NK-92 (cell line): Measurements from ENCODE around the gene HIVEP3.

ENCODE experiments used
- DNase-seq: peaks from one replicate; lab custom pipeline; 2025; ENCODE audit not compliant: unreplicated experiment; lab: John Stamatoyannopoulos, UW

The HIVEP3 gene

DNA sequence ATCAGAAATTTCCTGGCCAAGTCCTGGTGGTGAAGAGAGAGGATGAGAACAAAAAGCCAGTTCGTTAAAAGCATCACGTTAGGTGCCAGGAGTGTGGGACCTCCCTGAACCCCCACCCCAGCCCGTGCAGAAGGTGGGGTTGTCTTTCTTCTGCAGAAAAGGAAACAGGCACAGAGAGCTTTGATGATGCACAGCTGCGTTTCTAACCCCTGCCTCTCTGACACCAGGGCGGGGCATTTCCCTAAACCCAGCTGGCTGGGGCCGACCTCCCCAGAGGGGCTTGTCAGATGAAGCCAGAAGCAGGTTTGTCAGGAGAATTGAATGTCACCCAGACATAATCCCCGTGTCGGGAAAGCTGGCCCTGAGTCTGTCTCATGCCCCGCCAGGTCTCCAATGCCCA lies 244.9 kb downstream of the HIVEP3 start:
- no peak for DNase-seq

DNA sequence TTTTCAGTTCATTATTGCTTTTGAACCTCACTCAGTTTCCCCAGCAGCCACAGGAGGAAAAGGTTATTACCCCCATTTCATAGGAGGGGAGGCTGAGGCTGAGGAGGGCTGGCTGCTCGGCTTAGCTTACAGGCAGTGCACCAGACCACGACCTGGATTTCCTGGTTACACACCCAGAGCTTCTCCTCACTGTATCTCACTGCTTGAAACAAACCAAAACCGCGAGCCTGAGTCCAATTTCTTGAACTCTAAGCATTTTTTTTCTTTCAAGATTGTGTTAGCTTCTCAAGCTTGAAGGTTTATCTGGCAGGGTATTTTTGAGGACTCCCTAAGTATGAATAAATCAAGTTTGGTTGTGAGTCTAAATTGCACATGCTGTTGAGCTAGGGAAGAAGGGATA lies 245.3 kb downstream of the HIVEP3 start:
- DNase-seq: no peak

GRCh38 chr1:41672641-41673361 lies 245.9 kb downstream of the HIVEP3 start:
- no peak for DNase-seq

GRCh38 chr1:41672173-41672572 lies 246.5 kb downstream of the HIVEP3 start:
- no peak for DNase-seq

DNA sequence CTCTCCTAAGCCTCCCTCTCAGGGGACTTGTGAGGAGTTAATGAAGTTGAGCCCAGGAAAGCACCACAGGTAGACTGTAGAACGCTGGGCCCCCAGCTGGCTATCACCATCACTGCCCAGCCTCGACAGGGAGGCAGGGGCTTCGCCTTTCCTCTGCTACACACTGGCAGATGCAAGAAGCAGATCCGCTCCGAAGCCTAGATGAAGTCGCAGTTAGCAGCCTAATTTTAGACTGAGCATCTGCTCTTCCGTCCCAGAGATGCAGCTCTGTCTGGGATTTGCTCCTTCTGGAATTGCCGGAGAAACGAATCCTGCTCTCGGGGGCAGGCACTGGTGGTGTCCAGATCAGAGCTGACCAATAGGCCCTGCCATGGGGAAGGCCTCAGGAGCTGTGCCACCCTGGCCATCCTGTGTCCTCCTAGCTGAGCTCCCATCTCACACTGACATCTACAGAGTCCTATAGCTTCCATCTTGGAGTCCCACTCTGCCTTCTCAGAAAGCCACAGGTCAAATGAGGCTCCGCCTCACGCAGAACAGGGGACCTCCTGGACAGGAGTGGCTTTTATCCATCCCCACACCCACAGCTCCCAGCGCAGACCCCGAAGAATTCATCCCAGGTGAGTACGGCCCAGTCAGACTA lies 247.5 kb downstream of the HIVEP3 start:
- no peak for DNase-seq

DNA sequence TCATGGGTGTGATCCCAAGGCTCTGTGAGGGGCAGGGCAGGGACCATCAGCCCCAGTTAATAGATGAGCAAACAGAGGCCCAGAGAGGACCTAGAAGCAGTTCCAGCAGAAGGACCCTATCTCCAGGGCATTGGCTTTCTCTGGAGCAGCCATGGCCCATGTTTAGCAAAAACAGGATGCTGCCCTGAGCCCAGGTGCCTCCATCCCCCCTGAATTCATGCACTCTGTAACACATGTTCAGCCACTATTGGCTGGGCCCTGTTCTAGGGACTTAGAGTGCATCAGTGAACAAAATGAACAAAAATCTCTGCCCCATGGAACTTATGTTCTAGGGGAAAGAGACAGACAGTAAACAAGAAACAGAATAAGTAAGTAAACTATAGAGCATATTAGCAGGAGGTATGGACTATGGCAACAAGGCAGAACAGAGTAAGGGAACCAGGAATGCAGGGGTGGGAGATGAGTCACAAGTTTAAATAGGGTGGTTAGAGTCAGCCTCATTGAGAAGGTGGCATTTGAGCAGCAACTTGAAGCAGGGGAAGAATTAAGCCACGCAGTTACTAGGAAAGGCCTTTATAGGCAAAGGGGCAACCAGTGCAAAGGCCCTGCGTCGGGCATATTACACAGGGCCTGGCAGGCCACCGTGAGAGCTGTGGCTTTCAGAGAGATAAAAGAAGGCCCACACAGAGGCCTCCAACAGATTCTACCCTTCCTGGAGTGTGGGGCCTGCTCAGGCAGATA lies 248.3 kb downstream of the HIVEP3 start:
- DNase-seq: no peak

- DNase-seq: no peak
Observed at GRCh38 chr1:41668967-41669366, 249.8 kb downstream of the HIVEP3 start.

GRCh38 chr1:41668054-41668660 lies 250.6 kb downstream of the HIVEP3 start:
- no peak for DNase-seq

DNA sequence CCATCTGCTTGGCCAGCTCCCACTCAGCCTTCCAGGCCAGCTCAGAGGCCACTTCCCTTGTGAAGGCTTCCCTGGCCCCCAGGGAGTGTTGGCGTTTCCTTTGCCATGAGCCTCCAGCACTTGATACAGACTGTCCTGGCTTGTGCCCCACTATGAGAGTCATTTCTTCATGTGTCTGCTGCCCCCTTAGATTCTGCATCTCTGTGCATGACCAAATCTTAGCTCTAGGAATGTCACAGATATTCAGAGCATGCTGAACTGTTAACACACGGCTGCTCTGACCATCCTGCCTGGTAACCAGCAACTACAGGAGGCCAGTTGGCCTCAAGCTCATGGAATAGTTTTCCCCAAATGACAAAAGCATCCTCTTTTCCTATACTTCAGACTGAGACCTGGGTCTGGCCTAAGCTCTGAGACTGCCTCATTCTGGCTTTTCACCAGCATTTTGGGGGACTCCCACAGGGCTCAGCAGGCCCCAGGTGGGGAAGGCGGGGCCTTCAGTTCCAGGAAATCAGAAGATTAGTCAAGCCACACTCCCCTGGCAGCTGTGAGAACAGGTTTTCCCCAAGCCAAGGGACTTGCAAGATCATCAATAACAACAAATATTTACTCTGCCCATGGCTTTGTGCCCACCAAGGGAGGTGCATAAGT lies 251.6 kb downstream of the HIVEP3 start:
- no peak for DNase-seq

GRCh38 chr1:41665962-41666917 lies 252.5 kb downstream of the HIVEP3 start:
- no peak for DNase-seq

GRCh38 chr1:41664861-41665640 lies 253.7 kb downstream of the HIVEP3 start:
- DNase-seq: no peak

DNA sequence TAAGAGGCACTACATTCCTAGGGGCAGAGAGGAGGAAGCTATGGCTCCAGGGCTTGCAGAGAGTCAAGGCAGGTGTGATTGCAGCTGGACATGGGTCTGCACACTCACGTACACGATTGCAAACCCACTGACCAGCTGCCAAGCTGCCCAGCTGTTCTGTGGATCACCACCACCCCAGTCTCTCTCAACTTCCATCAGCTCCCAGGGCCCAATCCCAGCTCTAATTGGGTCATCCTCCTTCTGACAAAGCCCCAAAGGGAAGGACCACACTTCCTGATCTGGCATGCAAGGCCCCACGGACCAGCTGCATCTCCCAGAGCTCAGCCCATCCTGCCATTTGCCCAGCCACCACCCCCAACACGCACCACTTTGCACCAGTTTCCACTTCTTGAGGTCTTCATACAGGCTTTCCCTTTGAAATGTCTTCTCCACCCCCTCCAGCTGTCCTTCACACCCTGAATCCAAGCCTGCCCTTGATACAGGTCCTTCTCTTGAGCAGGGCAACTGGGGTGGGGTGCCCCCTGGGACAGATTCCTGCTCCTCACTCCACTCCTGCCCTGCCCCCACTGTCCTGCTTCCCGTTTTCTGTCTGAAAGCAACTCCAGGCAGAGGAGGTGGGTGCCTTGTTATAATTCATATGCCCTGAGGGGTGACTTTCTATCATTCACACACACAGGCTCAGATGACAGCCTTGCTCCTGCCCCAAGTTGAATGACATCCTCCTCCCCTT lies 254.9 kb downstream of the HIVEP3 start:
- DNase-seq: no peak

DNA sequence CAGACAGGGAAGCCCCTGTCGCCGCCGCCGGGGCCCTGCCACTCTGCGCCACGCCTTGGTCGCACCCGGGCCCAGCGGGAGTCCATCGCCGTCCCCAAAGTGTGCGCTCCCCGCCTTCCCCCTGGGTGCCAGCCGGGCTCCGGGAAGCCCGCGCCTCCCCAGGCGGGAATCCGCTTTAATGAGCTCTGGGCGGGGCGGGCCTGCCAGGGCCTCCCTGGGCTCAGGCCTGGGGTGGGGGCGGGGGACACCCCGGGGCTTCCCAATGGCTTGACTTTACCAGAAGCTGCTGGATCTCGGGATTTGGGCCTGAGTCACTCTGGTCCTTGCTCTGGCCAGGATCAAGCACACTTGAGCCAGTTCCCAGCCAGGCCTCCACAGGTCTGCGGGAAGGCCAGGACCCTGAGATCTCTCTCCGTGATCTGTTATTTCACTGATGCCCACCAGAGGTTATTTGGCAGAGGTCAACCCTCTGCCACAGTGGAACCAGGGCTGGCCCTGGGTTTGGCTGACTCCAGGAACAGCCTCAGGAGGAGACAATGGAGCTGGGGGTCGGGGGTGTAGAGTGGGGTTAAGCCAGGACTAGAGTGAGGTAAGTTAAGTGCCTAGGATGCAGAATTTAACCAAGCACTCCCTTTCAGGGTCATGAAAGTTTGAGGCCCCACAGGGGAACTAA lies 255.8 kb downstream of the HIVEP3 start:
- DNase-seq: no peak

DNA sequence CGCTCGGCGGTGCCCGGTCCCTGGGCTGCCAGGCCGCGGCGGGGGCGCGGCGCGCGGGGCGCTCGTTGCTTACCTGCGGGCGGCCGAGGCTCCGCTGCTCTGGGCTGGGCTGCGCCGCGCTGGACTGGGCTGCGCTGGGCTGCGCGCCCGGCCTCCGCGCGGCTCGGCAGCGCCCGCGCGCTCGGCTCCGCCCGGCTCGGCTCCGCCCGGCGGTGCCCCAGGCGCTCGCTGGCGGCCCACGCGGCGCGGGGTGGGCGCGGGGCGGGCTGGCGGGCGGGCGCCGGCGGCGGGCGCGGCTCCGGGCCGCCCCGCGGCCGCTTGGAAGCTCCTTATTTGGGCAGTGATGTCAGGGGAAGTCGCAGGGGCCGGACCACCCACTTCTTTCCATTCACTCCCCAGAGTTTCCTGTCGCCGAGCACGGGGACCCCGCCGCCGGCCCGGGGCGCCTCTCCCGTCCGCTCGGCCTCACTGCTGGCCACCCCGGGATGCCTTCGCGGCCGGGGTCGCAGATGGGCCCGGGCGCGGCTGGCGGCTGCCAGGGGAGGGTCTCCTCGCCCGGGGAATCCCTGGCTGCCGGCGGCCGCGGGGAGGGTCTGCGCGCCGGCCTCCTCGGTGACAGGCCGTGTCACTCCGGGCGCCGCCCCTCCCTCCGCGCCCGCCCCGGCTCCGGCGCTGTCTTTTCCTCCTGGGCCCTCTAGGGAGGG lies 256.5 kb downstream of the HIVEP3 start:
- no peak for DNase-seq

DNA sequence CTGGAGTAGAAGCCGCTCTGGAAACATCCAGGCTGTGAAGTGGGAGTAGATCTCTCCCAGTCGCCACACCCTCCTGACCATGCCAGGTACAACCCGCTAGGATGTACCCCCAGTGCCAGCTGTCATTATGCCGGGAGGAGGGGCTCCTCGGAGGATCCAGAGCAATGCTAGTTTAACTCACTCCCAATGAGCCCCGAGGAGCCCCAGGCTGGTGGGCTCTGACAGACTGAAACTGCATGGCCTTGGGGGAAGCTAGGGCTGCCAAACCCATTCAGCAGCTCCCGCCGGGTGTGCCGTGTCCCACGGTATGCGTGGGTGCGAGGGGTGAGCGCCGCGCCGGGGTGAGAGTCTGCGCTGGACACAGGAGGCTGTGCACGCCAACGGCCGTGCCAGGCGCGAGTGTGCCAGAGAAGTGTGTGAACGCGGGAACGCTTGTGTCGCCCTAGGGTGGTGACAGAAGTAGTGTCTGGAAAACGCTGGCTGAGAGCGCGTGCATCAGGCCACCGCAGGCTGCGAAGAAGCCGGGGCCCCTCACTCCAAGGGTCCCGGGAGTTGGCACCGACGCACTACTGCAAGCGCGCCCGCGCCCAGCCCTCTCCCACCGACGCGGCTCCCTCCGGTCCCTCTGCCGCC lies 257.2 kb downstream of the HIVEP3 start:
- DNase-seq: no peak

GRCh38 chr1:41660570-41661427 lies 257.9 kb downstream of the HIVEP3 start:
- DNase-seq: no peak
